HG02870 (cell line): ENCODE data around the gene WDR86.

ENCODE experiments used
- ATAC-seq: cut with Tn5 transposase; IDR thresholded peaks from one replicate; pipeline ENCODE4 v1.9.1; 2021; ENCODE audit warnings: mild to moderate bottlenecking, moderate library complexity; ENCODE audit not compliant: unreplicated experiment

Gene WDR86

GRCh38 chr7:151381348-151382078 lies 28.3 kb downstream of the WDR86 start:
- no peak for ATAC-seq

GRCh38 chr7:151381098-151381347 lies 28.8 kb downstream of the WDR86 start:
- no peak for ATAC-seq

- no peak for ATAC-seq
Measured at GRCh38 chr7:151380199-151381097, 29.4 kb downstream of the WDR86 start.

GRCh38 chr7:151379534-151380198 lies 30.2 kb downstream of the WDR86 start:
- no peak for ATAC-seq

- ATAC-seq: no peak
Measured at GRCh38 chr7:151379193-151379520, 30.7 kb downstream of the WDR86 start.

DNA sequence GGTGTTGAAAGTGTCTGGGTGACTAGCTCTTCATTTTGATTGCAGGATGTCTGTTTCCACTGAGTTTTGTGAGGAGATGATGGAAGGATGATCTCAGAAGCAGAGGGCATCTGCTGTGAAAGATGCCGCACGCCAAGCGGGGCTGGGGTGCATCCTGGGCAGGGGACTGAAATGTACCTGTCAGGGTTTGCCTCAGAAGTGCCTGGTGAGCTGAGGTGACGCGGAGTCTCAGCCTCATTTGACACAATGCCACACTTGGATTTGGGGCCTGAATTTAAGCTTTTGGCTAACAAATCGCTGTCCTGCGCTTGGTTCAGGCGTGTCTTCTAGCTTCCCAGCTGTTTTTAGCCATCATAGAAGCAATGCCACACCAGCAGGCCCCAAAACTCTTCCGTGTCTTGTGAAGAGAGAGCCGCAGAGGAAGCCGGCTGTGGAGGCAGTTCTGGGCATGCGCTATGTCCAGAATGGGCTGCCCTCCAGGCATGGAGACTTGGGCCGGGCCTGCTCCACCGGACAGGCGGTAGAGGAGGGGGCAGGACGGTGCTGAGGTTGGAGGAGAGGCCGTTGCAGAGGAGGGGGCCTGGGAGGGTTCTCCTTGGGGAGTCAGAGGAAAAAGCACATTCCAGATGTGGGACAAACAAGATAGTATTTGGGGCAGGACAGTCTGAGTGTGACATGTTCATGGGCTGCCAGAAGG lies 31.2 kb downstream of the WDR86 start:
- no peak for ATAC-seq

- no peak for ATAC-seq
Measured at GRCh38 chr7:151378011-151378410, 31.8 kb downstream of the WDR86 start.

- ATAC-seq: no peak
Measured at GRCh38 chr7:151377406-151377805, 32.4 kb downstream of the WDR86 start.

DNA sequence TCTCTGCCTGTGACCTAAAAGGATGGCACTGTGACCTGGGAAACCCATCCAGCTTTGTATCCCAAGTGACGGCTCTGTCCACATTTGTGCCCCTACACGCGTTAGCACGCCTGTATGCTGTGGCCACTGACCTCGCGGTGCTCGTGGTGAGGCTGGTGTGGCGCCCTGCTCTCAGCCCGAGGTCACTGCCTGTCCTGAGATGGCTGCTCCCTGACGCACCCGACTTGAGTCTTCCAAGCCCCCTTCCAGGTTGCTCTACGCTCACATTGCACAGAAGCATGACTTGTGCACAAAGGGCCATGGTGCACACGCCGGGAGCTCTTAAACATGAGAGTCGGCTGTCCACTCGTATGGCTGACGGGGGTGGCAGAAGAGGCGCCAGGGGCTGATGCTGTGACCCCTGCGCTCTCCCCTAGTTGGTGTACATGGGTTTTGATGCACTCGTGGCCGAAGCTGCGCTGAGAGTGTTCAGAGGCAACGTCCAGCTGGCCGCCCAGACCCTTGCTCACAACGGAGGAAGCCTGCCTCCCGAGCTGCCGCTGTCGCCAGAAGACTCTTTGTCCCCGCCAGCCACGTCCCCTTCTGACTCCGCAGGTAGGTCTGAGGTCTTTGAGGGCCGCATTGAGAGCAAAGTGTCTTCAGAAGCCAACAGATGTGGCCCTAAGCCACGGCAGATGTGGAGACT lies 33.5 kb downstream of the WDR86 start:
- ATAC-seq: no peak

DNA sequence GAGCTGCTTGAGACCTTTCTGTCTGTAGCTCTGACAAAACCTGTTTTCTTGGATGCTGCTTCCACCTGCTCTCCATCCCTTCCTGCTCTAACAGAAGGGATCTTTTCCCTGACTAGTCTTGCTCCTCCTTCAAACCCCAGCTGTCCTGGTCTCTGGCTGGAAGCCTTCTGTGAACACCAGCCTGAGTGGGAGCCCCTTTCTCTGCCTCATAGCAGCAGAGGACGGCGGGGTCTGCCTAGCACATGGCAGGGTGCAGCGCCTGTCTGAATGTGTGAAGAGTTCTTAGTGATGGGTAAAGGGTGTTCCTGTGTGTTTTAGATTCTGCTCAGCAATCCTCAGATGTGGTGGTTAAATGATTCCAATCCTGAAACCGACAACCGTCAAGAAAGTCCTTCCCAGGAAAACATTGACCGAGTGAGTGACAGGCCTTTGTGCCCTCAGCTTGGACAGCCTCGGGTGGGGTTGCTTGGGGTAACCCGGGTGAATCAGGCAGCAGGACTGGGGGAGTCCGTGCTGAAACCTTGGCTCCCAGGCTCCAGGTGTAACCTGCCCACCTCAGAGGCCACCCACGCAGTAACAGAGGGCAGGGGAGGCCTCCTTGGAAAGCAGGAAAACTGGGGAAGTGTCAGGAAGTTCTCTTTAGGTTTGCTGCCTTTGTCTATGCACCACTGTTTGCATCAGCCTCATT lies 34.2 kb downstream of the WDR86 start:
- no peak for ATAC-seq

- no peak for ATAC-seq
Measured at GRCh38 chr7:151374726-151375125, 35.1 kb downstream of the WDR86 start.

- no peak for ATAC-seq
Measured at GRCh38 chr7:151374139-151374538, 35.7 kb downstream of the WDR86 start.

GRCh38 chr7:151373599-151373998 lies 36.2 kb downstream of the WDR86 start:
- no peak for ATAC-seq

- no peak for ATAC-seq
Measured at GRCh38 chr7:151372612-151373265, 37.1 kb downstream of the WDR86 start.

- ATAC-seq: no peak
Measured at GRCh38 chr7:151371266-151371665, 38.6 kb downstream of the WDR86 start.

DNA sequence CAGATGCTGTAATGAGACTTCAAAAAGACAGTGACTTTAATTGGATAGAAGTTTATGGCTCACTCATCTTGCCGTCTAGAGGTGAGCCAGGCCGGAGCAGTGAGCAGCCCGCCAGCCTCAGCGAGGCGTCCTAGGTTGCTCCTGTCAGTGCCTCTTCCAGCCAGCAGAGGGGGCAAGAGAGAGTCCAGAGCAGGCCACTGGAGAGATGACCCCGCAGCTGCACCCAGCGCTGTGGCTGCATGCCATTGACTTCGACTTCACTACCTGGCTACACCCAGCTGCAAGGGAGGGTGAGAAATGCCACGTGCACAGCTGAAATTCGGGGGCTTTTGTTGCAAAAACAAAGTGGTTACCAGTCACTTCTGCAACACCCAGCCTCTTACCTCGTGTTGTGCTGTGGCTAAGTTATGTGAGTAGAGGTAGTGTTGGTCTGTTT lies 41.7 kb downstream of the WDR86 start:
- ATAC-seq: peak; percentile 96

GRCh38 chr7:151367284-151367683 lies 42.6 kb downstream of the WDR86 start:
- ATAC-seq: no peak

- no peak for ATAC-seq
Measured at GRCh38 chr7:151366880-151367222, 43.0 kb downstream of the WDR86 start.

- ATAC-seq: no peak
Measured at GRCh38 chr7:151366166-151366879, 43.5 kb downstream of the WDR86 start.
